ENCODE data around the gene CCDC85C. TPM values are rescaled to one million over a fixed set of nuclear protein-coding genes. Genes with fewer than 3 reads are reported as not detected.
A peak's percentile ranks its signal among the peaks of the same experiment; 100 is the strongest.

CCDC85C gene
- total and polyA plus RNA-seq, 2 of the 8 experiments (the other 6 are each of a cell fraction or from before 2014, with no cell fraction given), result 16.8 to 35.8 TPM

DNA sequence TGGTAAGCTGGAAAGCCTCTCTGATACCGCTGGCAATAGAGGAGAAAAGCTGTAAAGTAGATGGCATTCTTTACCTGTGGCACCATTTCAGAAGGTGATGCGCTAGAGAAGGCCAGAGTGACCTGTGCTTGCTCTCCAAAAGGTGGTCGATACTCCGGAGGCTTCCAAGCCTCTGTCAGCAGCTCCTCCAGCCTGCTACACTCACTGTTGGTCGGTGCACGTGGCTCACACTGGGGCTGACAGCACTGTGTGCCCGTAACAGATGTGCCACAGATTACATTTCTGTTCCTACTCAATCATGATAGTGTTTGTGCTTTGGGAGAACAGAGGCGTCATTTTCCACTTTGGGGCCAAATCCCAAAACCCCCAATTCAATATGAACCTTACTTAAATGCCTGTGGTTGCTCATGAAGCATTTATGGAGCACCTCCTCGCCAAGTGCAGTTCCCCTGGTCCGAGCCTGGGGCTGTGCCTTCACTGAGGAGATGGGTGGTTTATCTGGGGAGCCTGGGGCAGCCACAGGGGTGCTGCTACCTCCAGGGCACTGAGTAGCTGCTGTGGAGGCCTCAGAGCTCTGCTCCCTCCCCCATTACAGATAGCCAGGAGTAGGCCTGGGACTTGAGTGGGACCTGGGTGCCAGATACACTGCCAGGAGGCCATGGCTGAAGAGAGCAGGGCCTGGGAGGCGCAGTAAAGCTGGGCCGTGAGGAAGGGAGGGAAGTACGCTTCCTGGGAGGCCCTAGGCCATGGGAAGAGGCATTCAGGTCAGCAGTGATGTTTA lies 96.0 kb downstream of the CCDC85C start:
- Histone ChIP-seq H3K23me2 (ENCODE audit: low read depth, low read length) (no peaks in the 10 kb centered on the region), H2BK12ac (ENCODE audit: low read depth, low read length) (no peak overlapping the region), H4K91ac (replicated peaks; ENCODE audit: insufficient read length, low read length) (no peak overlapping the region), H3K4me3 (ENCODE audit: extremely low read depth in 1 of 4, insufficient read depth in 2 of 4, low read depth in 3 of 4, low read length in 4 of 4) (no peak overlapping the region), H2AFZ (ENCODE audit: low read length) (no peak overlapping the region), H2BK15ac (ENCODE audit: low read length) (no peak overlapping the region), H2BK5ac (ENCODE audit: low read depth, low read length) (no peak overlapping the region; the same call in 1 of the 2 replicates), H3K4ac (replicated peaks; ENCODE audit: insufficient read length, low read depth, low read length) (no peak overlapping the region), H3K79me1 (ENCODE audit: low read depth, low read length) (no peaks in the 10 kb centered on the region; the same call in none of the 2 replicates), H4K5ac (ENCODE audit: insufficient read length, low read depth, low read length) (no peak overlapping the region), H3K4me2 (ENCODE audit: insufficient read depth in 1 of 2, low read depth in 2 of 2, low read length in 2 of 2) (no peak overlapping the region), H4K20me1 (replicated peaks in 1 of 2; ENCODE audit: control insufficient read depth in 1 of 2, insufficient read depth in 2 of 2, low read length in 2 of 2) (peaks cover 2 to 7% of the 10 kb centered on the region in 2 experiments), H3K27me3 (replicated peaks in 1 of 4; ENCODE audit: control insufficient read depth in 3 of 4, extremely low read depth in 1 of 4, insufficient read depth in 3 of 4, low read length in 3 of 4) (no peaks in the 10 kb centered on the region; a peak in 1 of 7 replicates), H4K8ac (ENCODE audit: extremely low read depth, insufficient read depth, low read length) (0 out of 2 replicates have a peak overlapping the region, but pooled peaks have one; percentile 8), H3K36me3 (ENCODE audit: control insufficient read depth in 2 of 4, insufficient read depth in 4 of 4, low read length in 3 of 4) (peaks cover 25 to 67% (median 39%) of the 10 kb centered on the region in 4 experiments), H3K18ac (ENCODE audit: extremely low read depth, low read length) (no peak overlapping the region), H3K4me1 (replicated peaks in 1 of 4; ENCODE audit: control insufficient read depth in 3 of 4, insufficient read depth in 4 of 4, low read length in 3 of 4) (peaks cover 0 to 16% (median 3%) of the 10 kb centered on the region in 4 experiments; a peak in 4 of 7 replicates), H2BK120ac (replicated peaks; ENCODE audit: low read depth, low read length) (no peak overlapping the region), H3K79me2 (ENCODE audit: control insufficient read depth in 1 of 2, insufficient read depth in 2 of 2, low read length in 2 of 2) (no peaks in the 10 kb centered on the region), H3K56ac (replicated peaks; ENCODE audit: insufficient read length, low read depth, low read length) (no peak overlapping the region), H3K14ac (ENCODE audit: insufficient read length) (no peak overlapping the region), H2AK5ac (ENCODE audit: low read depth, low read length) (no peak overlapping the region), H2BK20ac (ENCODE audit: low read length) (no peak overlapping the region), H3K9me3 (ENCODE audit: insufficient read depth in 2 of 2, low read depth in 1 of 2, low read length in 1 of 2) (no peaks in the 10 kb centered on the region), H3K9ac (replicated peaks in 1 of 4; ENCODE audit: extremely low read depth in 1 of 4, low read depth in 3 of 4, low read length in 3 of 4) (no peak overlapping the region), H3K27ac (ENCODE audit: low read depth, low read length) (no peak overlapping the region), H3K23ac (ENCODE audit: insufficient read length) (no peak overlapping the region)
- POLR2A ChIA-PET (ENCODE audit: partially characterized antibody), result interaction anchor here (1.1 kb wide), 1 partner anchor 27 kb away, joined by 4 read pairs; the partner anchor contains the start of genes CCNK and SETD3
- CTCF ChIA-PET (ENCODE audit: partially characterized antibody), result interaction anchor here (1.1 to 1.8 kb wide), 3 partner anchors 16 to 120 kb away, joined by 3 to 5 read pairs (median 4); partner anchors contain the start of gene CCDC85C
- WGBS, 2 experiments (ENCODE audit: extremely low coverage in 1 of 2, insufficient coverage in 1 of 2, insufficient read length in 1 of 2, insufficient replicate concordance in 2 of 2, low coverage in 1 of 2, low lambda C conversion rate in 2 of 2, missing lambda C conversion rate in 1 of 2), result 90% methylated on average over 13 of the region's 13 CpGs; no CpG with 5 or more reads in 1 of the 2 experiments
- DNase-seq (ENCODE audit: low read depth in 1 of 2, low spot score in 2 of 2) (no peak), FAIRE-seq (no peak)
- TF ChIP-seq FOSL1 (IDR thresholded peaks at IDR 0.05; ENCODE audit: insufficient read depth, low read depth, low read length) (no peak), TEAD4 (IDR thresholded peaks at IDR 0.05; ENCODE audit: low read depth, low read length) (no peak), CHD2 (IDR thresholded peaks at IDR 0.05; ENCODE audit: low read length) (no peak)

All from H1 (cell line).